AG04449 (cell line): ENCODE results near the gene FAM43A.

Experiments used
- CTCF ChIA-PET: fragments of 350-600 bp; formaldehyde crosslinking; extraction: SDS; loops from one replicate; lab custom pipeline; 2021; ENCODE audit warnings: antibody characterized with exemption; lab: Yijun Ruan, JAX
- POLR2A ChIA-PET: fragments of 400-600, 350-600 bp; formaldehyde crosslinking; extraction: SDS; loops from one replicate; lab custom pipeline; 2020; ENCODE audit warnings: antibody characterized with exemption, inconsistent platforms; lab: Yijun Ruan, JAX
- DNase-seq: peaks from one replicate; pipeline ENCODE4 v3.0.0-alpha.2; 2010; ENCODE audit warnings: low read depth, low spot score
- H3K4me3 ChIP-seq: 2 replicates; pipeline ENCODE4 v1.5.1; 2011; ENCODE audit warnings: low read depth, mild to moderate bottlenecking, control low read depth, low read length
- CTCF ChIP-seq: IDR thresholded peaks from one replicate; pipeline ENCODE4 v1.5.1; 2011; ENCODE audit warnings: mild to moderate bottlenecking, moderate library complexity, low read length, control low read depth, inconsistent platforms; ENCODE audit not compliant: insufficient read depth; ENCODE audit errors: missing control alignments

FAM43A gene

GRCh38 chr3:194705227-194705626 lies 19.5 kb downstream of the FAM43A start:
- no peak overlapping the region for H3K4me3 ChIP-seq
- ChIA-PET POLR2A (interaction anchor here (0.6 kb wide), 1 partner anchor 20 kb away, joined by 3 read pairs; the partner anchor contains the start of gene FAM43A), CTCF (no interaction called here)
- no peak for DNase-seq
- no peak for TF ChIP-seq CTCF

GRCh38 chr3:194705761-194706160 lies 20.1 kb downstream of the FAM43A start:
- DNase-seq, result no peak
- ChIA-PET POLR2A (no interaction called here), CTCF (no interaction called here)
- no peak overlapping the region for H3K4me3 ChIP-seq
- no peak for TF ChIP-seq CTCF

- ChIA-PET POLR2A (no interaction called here), CTCF (no interaction called here)
- no peak for TF ChIP-seq CTCF
Observed at GRCh38 chr3:194707147-194707540, 21.5 kb downstream of the FAM43A start.

GRCh38 chr3:194711286-194711685 lies 25.6 kb downstream of the FAM43A start:
- CTCF ChIA-PET, result no interaction called here
- H3K4me3 ChIP-seq, result no peak overlapping the region
- TF ChIP-seq CTCF, result no peak
- POLR2A ChIA-PET, result no interaction called here
- no peak for DNase-seq

More at GRCh38 chr3:194707147-194707540, 21.5 kb downstream of the FAM43A start:
- DNase-seq, result no peak
- H3K4me3 ChIP-seq, result no peak overlapping the region

- no peak overlapping the region for H3K4me3 ChIP-seq
- ChIA-PET CTCF (interaction anchor here (0.6 kb wide), 1 partner anchor 69 kb away, joined by 3 read pairs; no protein-coding TSS in a partner anchor), POLR2A (no interaction called here)
- no peak for TF ChIP-seq CTCF
- DNase-seq, result peak; percentile 77
Observed at GRCh38 chr3:194711913-194712312, 26.2 kb downstream of the FAM43A start.

- ChIA-PET POLR2A (no interaction called here), CTCF (no interaction called here)
- no peak for DNase-seq
- H3K4me3 ChIP-seq, result no peak overlapping the region
- TF ChIP-seq CTCF, result no peak
Observed at GRCh38 chr3:194713299-194714136, 27.8 kb downstream of the FAM43A start.
